Mesothelial cell of epicardium (in vitro differentiated cells): ENCODE measurements around the gene IQCN. TPM values are rescaled to one million over a fixed set of nuclear protein-coding genes. Genes with fewer than 3 reads are reported as not detected.

ENCODE experiments used
- DNase-seq, 2 experiments: peaks; one replicate each; pipeline ENCODE4 v3.0.0; 2021; ENCODE audit warnings: low spot score in 2 of 2; ENCODE audit not compliant: unreplicated experiment in 2 of 2
- H3K27ac Mint-ChIP-seq: 2 replicates; pipeline ENCODE4 v1.8.0; 2021; ENCODE audit warnings: mixed read lengths
- H3K27me3 Mint-ChIP-seq: 2 replicates; pipeline ENCODE4 v1.8.0; 2021; ENCODE audit warnings: low read depth, mixed read lengths
- H3K36me3 Mint-ChIP-seq: 2 replicates; pipeline ENCODE4 v1.8.0; 2021; ENCODE audit warnings: mixed read lengths
- H3K4me1 Mint-ChIP-seq: 2 replicates; pipeline ENCODE4 v1.8.0; 2021; ENCODE audit warnings: mixed read lengths
- H3K4me3 Mint-ChIP-seq: 2 replicates; pipeline ENCODE4 v1.8.0; 2021; ENCODE audit warnings: mild to moderate bottlenecking, moderate library complexity, mixed read lengths
- H3K9me3 Mint-ChIP-seq: 2 replicates; pipeline ENCODE4 v1.8.0; 2021; ENCODE audit warnings: mixed read lengths
- total RNA-seq: library from RNA; stranded (reverse); gene quantifications from 3 replicates; pipeline ENCODE4 v1.2.1, GENCODE V29; 2021
- TF ChIP-seq, protein P1 (sequence below): fragments of 200-600 bp; sonication (generic); IDR thresholded peaks from one replicate; pipeline ENCODE4 v1.5.0; 2021; ENCODE audit warnings: antibody characterized with exemption; ENCODE audit not compliant: unreplicated experiment

The IQCN gene
- total RNA-seq, 1 donor from 2014 or later = 17.1 TPM

DNA sequence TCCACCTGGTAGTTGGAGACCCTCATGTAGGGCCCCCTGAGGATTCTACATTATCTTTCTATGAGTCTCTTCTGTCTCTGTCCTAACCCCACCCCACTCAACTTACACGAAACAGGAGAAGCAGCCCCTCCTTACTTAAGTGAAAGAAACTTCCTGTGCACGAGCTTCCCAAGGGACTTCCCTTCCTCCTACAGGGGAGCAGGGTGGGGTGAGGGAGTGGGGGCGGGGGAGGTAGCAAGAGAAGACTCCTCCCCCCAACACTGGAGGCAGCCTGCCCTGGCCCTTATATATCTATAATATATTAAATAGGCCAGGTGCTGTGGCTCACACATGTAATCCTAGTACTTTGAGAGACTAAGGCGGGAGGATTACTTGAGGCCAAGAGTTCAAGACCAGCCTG lies 42.5 kb downstream of the IQCN start:
- no peak overlapping the region for H3K27ac Mint-ChIP-seq
- H3K36me3 Mint-ChIP-seq = no peaks in the 10 kb centered on the region
- DNase-seq = no peak
- peaks cover 6% of the 10 kb centered on the region for H3K9me3 Mint-ChIP-seq
- H3K4me1 Mint-ChIP-seq = peaks cover 7% of the 10 kb centered on the region
- TF ChIP-seq, protein P1, sequence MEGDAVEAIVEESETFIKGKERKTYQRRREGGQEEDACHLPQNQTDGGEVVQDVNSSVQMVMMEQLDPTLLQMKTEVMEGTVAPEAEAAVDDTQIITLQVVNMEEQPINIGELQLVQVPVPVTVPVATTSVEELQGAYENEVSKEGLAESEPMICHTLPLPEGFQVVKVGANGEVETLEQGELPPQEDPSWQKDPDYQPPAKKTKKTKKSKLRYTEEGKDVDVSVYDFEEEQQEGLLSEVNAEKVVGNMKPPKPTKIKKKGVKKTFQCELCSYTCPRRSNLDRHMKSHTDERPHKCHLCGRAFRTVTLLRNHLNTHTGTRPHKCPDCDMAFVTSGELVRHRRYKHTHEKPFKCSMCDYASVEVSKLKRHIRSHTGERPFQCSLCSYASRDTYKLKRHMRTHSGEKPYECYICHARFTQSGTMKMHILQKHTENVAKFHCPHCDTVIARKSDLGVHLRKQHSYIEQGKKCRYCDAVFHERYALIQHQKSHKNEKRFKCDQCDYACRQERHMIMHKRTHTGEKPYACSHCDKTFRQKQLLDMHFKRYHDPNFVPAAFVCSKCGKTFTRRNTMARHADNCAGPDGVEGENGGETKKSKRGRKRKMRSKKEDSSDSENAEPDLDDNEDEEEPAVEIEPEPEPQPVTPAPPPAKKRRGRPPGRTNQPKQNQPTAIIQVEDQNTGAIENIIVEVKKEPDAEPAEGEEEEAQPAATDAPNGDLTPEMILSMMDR = no peak
- no peak overlapping the region for H3K4me3 Mint-ChIP-seq
- H3K27me3 Mint-ChIP-seq = peaks cover 71% of the 10 kb centered on the region

DNA sequence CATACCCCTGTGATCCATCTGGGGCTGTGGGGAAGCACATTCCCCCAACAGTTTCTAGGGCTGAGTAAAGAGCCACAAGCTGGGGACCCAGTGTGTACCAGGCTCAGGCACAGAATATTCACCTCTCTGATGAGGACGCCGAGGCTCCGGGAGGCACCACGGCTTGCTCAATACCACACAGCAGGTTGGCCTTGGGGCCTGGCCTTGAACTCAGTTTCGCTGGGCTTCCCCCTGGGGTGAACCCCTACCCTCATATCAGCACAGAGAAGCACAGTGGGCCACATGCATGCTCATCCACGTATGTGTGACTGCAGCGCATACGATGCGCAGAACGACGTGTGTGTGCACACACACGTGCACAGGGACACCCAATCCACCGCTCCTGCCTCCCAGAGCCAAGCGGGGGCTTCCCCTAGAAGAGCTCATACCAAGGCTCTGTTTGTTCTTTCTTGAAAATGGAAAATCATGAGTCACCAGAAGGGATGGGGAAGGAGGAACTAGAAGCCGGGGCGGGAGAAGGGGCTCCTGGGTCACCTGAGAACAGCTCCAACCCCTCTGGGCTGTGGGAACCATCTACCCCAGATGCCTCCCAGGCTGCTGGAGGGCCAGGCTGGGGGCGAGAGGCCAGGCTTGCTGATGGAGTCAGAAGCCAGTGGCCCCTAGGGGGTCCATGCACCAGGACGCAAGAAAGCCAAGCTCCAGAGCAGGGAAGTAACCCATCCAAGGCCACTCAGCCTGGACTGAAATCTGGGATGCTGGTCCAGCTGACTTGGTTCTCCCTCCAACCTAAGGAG lies 43.1 kb downstream of the IQCN start:
- Mint-ChIP-seq H3K9me3 (peaks cover 6% of the 10 kb centered on the region), H3K36me3 (no peaks in the 10 kb centered on the region), H3K4me1 (peaks cover 7% of the 10 kb centered on the region), H3K27me3 (peaks cover 71% of the 10 kb centered on the region), H3K4me3 (no peak overlapping the region), H3K27ac (no peak overlapping the region)
- DNase-seq = no peak
- TF ChIP-seq, protein P1 = no peak

DNA sequence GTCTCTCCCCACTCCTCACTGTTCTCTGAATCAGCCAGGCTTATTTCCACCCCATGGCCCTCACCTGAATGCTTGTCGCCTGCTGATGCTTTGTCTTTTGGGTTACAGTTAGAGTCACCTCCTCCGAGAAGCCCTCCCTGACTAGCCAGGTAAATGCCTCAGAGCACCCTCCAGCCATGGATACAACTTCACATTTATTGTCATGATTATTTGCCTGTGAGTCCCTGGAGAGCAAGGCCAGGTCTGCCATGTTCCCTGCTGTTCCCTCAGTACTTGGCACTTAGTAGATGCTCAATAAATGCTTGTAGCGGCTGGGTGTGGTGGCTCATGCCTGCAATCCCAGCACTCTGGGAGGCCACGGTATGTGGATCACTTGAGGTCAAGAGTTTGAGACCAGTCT lies 44.3 kb downstream of the IQCN start:
- peaks cover 6% of the 10 kb centered on the region for H3K9me3 Mint-ChIP-seq
- no peak for DNase-seq
- TF ChIP-seq, protein P1 = no peak
- H3K4me1 Mint-ChIP-seq = peaks cover 15% of the 10 kb centered on the region
- no peak overlapping the region for H3K27ac Mint-ChIP-seq
- no peak overlapping the region for H3K4me3 Mint-ChIP-seq
- peaks cover 72% of the 10 kb centered on the region for H3K27me3 Mint-ChIP-seq
- H3K36me3 Mint-ChIP-seq = no peaks in the 10 kb centered on the region

DNA sequence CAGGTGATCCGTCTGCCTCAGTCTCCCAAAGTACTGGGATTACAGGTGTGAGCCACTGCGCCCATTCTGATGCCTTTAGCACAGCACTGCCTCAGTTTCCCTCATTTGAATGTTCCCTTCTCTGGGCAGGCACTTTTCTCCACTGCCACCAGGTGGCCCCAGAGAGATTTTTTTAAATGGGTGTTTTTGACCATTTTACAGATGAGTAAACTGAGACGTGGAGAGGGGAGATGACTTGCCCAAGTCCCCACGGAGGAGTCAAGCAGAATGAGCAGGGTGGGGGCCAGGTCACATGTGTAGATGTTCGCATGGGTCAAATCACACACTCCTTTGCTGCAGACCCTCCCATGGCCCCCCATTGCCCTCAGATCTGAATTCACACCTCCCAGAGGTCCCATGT lies 44.8 kb downstream of the IQCN start:
- Mint-ChIP-seq H3K4me1 (peaks cover 19% of the 10 kb centered on the region), H3K27me3 (peaks cover 72% of the 10 kb centered on the region), H3K9me3 (peaks cover 6% of the 10 kb centered on the region), H3K4me3 (no peak overlapping the region), H3K27ac (no peak overlapping the region), H3K36me3 (no peaks in the 10 kb centered on the region)
- no peak for DNase-seq
- TF ChIP-seq, protein P1 = peak; percentile 75

DNA sequence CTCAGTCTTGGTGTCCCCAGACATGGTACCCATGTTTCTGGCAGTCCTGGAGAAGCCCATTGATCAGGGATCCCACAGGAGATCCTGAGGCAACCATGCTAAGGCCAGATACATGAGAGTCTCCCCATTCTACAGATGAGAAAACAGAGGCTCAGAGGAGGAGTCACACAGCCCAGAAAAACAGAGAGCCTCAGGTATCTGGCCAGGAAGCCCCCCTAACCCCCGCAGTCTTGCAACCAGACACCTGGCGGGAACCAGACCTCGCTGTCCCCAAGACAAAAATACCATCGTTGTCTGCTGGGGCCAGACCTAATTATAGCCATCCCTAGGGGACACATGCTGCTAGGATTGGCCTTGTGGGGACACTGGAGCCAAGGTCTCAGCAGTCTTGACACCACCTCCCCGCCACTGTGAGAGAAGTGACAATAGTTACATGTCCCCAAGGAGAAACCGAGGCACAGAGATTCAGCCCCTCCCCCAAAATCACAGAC lies 46.4 kb downstream of the IQCN start:
- Mint-ChIP-seq H3K27ac (no peak overlapping the region), H3K4me3 (no peak overlapping the region), H3K27me3 (peaks cover 64% of the 10 kb centered on the region), H3K36me3 (no peaks in the 10 kb centered on the region), H3K9me3 (no peaks in the 10 kb centered on the region), H3K4me1 (peaks cover 21% of the 10 kb centered on the region)
- no peak for DNase-seq
- TF ChIP-seq, protein P1 = no peak
